Measurements from ENCODE around the gene NCAM2. TPM values are rescaled to one million over a fixed set of nuclear protein-coding genes. Genes with fewer than 3 reads are reported as not detected.

NCAM2 gene
- total RNA-seq, 1 donor from 2014 or later: 4.3 TPM

GRCh38 chr21:21205604-21206003, 207.4 kb downstream of the NCAM2 start:
- Mint-ChIP-seq H3K36me3 (ENCODE audit: unreplicated experiment) (no peaks in the 10 kb centered on the region), H3K27me3 (ENCODE audit: unreplicated experiment) (peaks cover 1% of the 10 kb centered on the region), H3K27ac (ENCODE audit: unreplicated experiment) (no peak overlapping the region), H3K4me3 (ENCODE audit: unreplicated experiment) (no peak overlapping the region), H3K4me1 (ENCODE audit: low read depth, unreplicated experiment) (no peaks in the 10 kb centered on the region), H3K9me3 (ENCODE audit: unreplicated experiment) (no peaks in the 10 kb centered on the region)
- no peak for DNase-seq
- TF ChIP-seq CTCF (IDR thresholded peaks at IDR 0.05; ENCODE audit: partially characterized antibody, unreplicated experiment): no peak

- Mint-ChIP-seq H3K4me1 (ENCODE audit: low read depth, unreplicated experiment) (no peaks in the 10 kb centered on the region), H3K9me3 (ENCODE audit: unreplicated experiment) (no peaks in the 10 kb centered on the region), H3K27me3 (ENCODE audit: unreplicated experiment) (peaks cover 1% of the 10 kb centered on the region), H3K4me3 (ENCODE audit: unreplicated experiment) (no peak overlapping the region), H3K36me3 (ENCODE audit: unreplicated experiment) (no peaks in the 10 kb centered on the region), H3K27ac (ENCODE audit: unreplicated experiment) (no peak overlapping the region)
- TF ChIP-seq CTCF (IDR thresholded peaks at IDR 0.05; ENCODE audit: partially characterized antibody, unreplicated experiment): no peak
- DNase-seq: no peak
These were observed 212.3 kb downstream of the NCAM2 start for GRCh38 chr21:21210552-21210951.

- no peak for TF ChIP-seq CTCF (IDR thresholded peaks at IDR 0.05; ENCODE audit: partially characterized antibody, unreplicated experiment)
- Mint-ChIP-seq H3K36me3 (ENCODE audit: unreplicated experiment) (no peaks in the 10 kb centered on the region), H3K9me3 (ENCODE audit: unreplicated experiment) (no peaks in the 10 kb centered on the region), H3K27ac (ENCODE audit: unreplicated experiment) (no peak overlapping the region), H3K4me1 (ENCODE audit: low read depth, unreplicated experiment) (no peaks in the 10 kb centered on the region), H3K27me3 (ENCODE audit: unreplicated experiment) (peaks cover 1% of the 10 kb centered on the region), H3K4me3 (ENCODE audit: unreplicated experiment) (no peak overlapping the region)
- no peak for DNase-seq
These were observed 215.1 kb downstream of the NCAM2 start for GRCh38 chr21:21213297-21213696.

- no peak for TF ChIP-seq CTCF (IDR thresholded peaks at IDR 0.05; ENCODE audit: partially characterized antibody, unreplicated experiment)
- no peak for DNase-seq
- H3K27me3 Mint-ChIP-seq (ENCODE audit: unreplicated experiment): no peaks in the 10 kb centered on the region
- no peaks in the 10 kb centered on the region for H3K36me3 Mint-ChIP-seq (ENCODE audit: unreplicated experiment)
- no peaks in the 10 kb centered on the region for H3K4me1 Mint-ChIP-seq (ENCODE audit: low read depth, unreplicated experiment)
- no peaks in the 10 kb centered on the region for H3K9me3 Mint-ChIP-seq (ENCODE audit: unreplicated experiment)
- no peak overlapping the region for H3K27ac Mint-ChIP-seq (ENCODE audit: unreplicated experiment)
- no peak overlapping the region for H3K4me3 Mint-ChIP-seq (ENCODE audit: unreplicated experiment)
These were observed 217.8 kb downstream of the NCAM2 start for GRCh38 chr21:21216047-21216446.

GRCh38 chr21:21226472-21226871, 228.3 kb downstream of the NCAM2 start:
- TF ChIP-seq CTCF (IDR thresholded peaks at IDR 0.05; ENCODE audit: partially characterized antibody, unreplicated experiment): no peak
- peaks cover 9% of the 10 kb centered on the region for H3K36me3 Mint-ChIP-seq (ENCODE audit: unreplicated experiment)
- no peak for DNase-seq
- H3K27me3 Mint-ChIP-seq (ENCODE audit: unreplicated experiment): no peaks in the 10 kb centered on the region
- no peaks in the 10 kb centered on the region for H3K4me1 Mint-ChIP-seq (ENCODE audit: low read depth, unreplicated experiment)
- H3K27ac Mint-ChIP-seq (ENCODE audit: unreplicated experiment): no peak overlapping the region
- no peak overlapping the region for H3K4me3 Mint-ChIP-seq (ENCODE audit: unreplicated experiment)
- peaks cover 3% of the 10 kb centered on the region for H3K9me3 Mint-ChIP-seq (ENCODE audit: unreplicated experiment)

Data from glutamatergic neuron (in vitro differentiated cells).